ENCODE measurements around the gene MLN.

DNA sequence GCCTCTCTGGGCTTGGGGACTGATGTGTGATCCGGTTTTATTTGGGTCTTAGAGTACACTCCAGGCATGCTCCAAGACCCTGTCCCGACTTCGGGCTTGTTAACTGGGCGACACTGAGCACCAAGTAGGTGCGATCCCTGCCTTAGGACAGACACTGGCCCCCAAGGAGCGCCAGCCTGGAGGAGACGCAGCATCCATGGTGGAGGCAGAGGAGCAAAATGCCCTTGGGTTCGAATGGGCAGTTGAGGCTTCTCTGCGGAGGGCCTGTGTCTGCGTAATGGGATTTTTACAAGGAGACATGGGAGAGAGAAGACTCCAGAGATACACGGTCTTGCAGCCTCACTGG lies 14.3 kb downstream of the MLN start:
- TF ChIP-seq, protein P1, sequence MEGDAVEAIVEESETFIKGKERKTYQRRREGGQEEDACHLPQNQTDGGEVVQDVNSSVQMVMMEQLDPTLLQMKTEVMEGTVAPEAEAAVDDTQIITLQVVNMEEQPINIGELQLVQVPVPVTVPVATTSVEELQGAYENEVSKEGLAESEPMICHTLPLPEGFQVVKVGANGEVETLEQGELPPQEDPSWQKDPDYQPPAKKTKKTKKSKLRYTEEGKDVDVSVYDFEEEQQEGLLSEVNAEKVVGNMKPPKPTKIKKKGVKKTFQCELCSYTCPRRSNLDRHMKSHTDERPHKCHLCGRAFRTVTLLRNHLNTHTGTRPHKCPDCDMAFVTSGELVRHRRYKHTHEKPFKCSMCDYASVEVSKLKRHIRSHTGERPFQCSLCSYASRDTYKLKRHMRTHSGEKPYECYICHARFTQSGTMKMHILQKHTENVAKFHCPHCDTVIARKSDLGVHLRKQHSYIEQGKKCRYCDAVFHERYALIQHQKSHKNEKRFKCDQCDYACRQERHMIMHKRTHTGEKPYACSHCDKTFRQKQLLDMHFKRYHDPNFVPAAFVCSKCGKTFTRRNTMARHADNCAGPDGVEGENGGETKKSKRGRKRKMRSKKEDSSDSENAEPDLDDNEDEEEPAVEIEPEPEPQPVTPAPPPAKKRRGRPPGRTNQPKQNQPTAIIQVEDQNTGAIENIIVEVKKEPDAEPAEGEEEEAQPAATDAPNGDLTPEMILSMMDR (IDR thresholded peaks at IDR 0.05; ENCODE audit: poor library complexity) = no peak
- TF ChIP-seq EZH2phosphoT487 (IDR thresholded peaks at IDR 0.05; ENCODE audit: low read depth, severe bottlenecking, unreplicated experiment) = no peak
- no peak for TF ChIP-seq EZH2 (IDR thresholded peaks at IDR 0.05; ENCODE audit: borderline replicate concordance)
